ENCODE measurements around the gene KIF24.

DNA sequence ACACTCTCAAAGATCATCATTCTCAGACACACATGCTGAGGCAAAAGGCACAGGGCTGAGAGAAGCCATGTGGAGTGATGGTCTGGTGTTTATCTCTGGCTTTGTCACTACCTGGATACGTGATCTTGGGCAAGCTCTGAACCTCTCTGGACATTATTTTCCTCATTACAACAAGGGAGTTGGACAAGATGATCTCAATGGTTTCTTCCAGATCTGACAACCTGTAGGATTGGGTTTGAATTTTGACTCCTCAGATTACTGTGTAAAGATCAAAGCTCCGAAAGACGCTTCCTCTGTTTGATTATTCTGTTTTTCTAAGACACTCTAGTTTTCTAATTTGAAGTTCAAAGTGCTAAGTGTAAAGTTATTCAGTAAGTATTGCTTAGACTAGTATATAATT is 20.3 kb upstream of the KIF24 start:
- no peak for TF ChIP-seq CTCF (IDR thresholded peaks at IDR 0.05)
- TF ChIP-seq ZFX (IDR thresholded peaks at IDR 0.05; ENCODE audit: borderline replicate concordance): no peak

All from 22Rv1 (cell line).